ENCODE results near the gene CEACAM5.

Gene CEACAM5

DNA sequence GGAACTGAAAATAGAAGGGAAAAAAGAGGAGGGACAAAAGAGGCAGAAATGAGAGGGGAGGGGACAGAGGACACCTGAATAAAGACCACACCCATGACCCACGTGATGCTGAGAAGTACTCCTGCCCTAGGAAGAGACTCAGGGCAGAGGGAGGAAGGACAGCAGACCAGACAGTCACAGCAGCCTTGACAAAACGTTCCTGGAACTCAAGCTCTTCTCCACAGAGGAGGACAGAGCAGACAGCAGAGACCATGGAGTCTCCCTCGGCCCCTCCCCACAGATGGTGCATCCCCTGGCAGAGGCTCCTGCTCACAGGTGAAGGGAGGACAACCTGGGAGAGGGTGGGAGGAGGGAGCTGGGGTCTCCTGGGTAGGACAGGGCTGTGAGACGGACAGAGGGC lies at the start of gene CEACAM5:
Gene CEACAM5 (plus strand): TSS at position 146 of the 400 bp plus-strand sequence. CDS start 106 bp downstream, at position 252.
- DNase-seq (ENCODE audit: low read depth in 3 of 3) = no peak

DNA sequence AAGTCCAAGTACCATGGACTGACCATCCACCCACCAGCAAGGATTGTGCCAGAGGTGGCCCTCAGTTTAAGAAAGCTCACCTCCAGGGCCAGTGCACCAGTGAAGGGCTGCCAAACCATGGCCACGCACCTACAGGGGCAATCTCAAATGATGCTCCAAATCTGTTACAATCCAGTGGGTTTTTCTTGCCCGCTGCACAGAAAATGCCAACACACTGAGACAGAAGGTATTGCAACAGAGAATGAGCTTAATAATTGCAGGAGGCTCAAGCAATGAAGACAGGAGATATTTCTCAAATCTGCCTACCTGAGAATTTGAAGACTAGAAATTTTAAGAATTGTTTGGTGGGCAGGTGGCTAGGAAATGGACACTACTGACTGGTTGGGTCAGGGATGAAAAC lies 42.4 kb upstream of the CEACAM5 start:
- DNase-seq (ENCODE audit: low read depth in 3 of 3) = no peak

DNA sequence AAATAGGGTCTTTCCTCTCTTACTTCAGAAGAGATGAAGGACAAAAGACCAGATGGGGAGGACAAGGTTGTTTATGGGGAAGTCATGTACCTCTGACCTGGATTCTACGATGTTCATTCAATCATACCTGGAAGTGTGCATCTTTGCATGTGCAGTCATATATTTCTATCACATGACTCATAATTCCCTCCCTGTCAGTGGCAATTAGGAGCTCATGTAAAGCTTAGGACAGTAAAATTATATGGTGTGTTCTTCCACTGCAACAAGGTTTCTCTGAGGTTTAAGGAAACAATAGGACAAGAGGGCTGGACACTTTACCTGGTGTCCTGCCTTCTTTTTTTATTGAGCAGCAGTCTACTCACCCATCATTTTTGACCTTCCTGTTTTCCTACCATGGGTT lies 40.1 kb upstream of the CEACAM5 start:
- DNase-seq (ENCODE audit: low read depth in 3 of 3) = no peak

GRCh38 chr19:41670755-41671154 lies 37.7 kb upstream of the CEACAM5 start:
- no peak for DNase-seq (ENCODE audit: low read depth in 3 of 3)

DNA sequence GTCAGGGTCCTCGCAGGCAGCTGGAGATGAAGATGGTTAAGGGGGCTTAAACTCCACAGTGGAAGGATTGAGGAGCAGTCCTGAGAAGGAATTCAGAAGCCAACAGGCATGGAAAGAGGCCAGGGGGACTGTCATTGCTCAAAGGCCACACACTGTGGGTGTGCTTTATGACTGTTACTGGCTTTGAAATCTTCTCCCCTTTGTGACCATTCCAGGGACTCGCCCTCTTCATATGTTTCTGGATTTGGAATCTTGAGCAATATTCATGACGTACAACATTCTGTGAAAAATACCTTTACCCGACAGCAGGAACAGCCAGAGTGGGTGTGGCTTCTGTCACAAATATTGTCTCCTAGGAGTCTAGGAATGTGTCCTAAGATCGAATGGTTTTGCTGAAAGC lies 36.9 kb upstream of the CEACAM5 start:
- no peak for DNase-seq (ENCODE audit: low read depth in 3 of 3)

- no peak for DNase-seq (ENCODE audit: low read depth in 3 of 3)
These were observed 26.0 kb upstream of the CEACAM5 start for GRCh38 chr19:41682437-41682836.

DNA sequence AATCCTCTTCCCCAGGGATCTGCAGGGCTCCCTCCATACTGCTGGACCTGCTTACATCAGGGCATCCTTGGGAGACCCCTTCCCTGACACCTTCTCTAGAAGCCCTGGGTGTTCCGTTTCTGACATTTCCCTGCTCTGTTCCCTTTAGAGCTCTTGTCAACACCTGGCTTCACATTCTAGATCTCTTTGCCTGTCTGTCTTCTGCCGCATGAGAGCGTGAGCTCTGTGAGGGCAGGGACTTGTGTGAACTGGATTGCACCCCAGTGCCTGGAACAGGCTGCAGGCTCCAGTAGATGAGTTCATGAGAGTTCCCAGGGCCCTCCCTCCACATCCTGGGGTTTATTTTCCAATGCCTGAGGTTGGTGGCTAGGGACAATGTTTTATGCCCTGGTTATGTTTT lies 21.0 kb upstream of the CEACAM5 start:
- no peak for DNase-seq (ENCODE audit: low read depth in 3 of 3)

DNA sequence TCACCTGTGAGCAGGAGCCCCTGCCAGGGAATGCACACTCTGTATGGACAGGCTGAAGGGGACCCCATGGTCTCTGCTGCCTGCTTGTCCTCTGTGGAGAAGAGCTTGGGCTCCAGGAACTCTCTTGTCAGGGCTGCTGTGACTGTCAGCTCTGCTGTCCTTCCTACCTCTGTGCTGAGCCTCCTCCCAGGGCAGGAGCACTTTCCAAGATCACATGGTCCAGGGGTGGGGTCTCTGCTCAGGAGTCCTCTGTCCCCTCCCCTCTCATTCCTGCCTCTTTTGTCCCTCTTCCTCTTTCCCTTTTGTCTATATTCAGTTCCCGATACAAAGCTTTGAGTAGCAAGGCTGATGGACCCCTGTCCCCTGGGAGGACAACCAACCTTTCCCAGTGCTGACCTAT lies 20.3 kb upstream of the CEACAM5 start, which contains the start of gene CEACAM7:
Gene CEACAM7 (minus strand): TSS at position 173 of the 400 bp plus-strand sequence. CDS start 105 bp downstream, at position 68.
- no peak for DNase-seq (ENCODE audit: low read depth in 3 of 3)

DNA sequence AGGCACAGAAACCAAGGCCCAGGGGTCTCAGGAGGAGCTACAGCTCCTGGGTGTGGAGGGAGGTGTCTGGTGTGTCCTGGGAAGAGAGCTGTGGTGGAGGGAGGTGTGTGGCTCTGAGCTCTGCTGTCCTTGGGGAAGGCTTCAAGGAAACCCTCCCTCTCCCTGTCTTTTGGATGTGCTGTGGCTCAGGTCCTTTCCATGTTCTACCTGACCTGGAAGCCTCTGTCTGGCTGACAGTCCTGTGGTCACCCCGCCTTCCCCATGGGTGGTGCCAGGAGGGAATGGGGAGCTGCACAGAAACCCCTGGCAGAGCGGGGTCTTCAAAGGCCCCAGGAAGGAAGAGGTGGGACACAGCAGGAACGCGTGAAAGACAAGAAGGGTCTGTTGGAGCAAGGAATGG lies 19.7 kb upstream of the CEACAM5 start:
- DNase-seq (ENCODE audit: low read depth in 3 of 3) = no peak

- DNase-seq (ENCODE audit: low read depth in 3 of 3) = no peak
These were observed 18.2 kb upstream of the CEACAM5 start for GRCh38 chr19:41689993-41690800.

DNA sequence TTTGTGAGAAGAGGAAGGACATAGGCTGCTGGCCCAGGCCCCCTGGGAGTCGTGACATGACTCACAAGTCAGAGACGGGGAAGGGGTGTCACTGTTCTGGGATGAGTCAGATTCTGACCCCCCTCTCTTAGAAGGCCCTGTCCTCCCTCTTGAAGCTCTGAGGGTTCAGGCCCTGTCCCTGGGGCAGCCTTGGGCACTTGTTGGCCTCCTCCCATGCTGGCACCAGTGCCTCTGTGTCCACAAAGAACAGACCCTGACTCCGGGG lies 17.7 kb upstream of the CEACAM5 start:
- DNase-seq (ENCODE audit: low read depth in 3 of 3) = no peak

DNA sequence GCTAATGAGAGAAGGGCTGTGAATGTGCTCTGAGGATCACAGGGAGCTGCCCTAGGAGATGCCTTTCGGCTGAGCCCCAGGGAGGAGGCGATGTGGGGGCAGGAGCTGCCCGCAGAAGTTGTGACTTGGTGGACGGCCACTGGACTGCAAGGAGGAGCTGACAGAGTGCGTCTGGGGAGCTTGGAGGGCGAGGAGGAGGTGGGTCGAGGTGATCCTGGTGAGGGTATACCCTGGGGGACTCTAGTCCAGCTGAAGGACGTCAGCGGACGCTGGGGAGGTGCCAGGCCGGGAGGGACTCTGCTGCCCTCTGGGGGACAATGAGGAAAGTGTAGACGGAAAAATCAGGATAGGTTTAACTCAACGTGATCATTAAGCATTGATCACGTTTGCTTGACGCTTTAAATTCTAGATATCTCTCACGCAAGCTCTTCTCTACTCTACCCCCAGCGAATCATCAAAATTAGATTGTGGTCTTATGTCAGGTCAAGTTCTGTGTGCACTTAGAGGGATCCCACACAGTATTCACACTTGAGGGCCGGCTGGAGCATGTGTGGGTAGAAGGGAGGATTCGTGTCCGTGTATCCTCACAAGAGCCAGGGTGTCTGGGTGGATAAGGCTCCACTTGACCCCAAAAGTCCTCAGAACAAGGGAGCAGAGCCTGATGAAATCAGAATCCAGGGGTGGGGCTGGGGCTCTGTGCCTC lies 17.0 kb upstream of the CEACAM5 start:
- DNase-seq (ENCODE audit: low read depth in 3 of 3) = no peak

GRCh38 chr19:41694196-41694595 lies 14.2 kb upstream of the CEACAM5 start:
- DNase-seq (ENCODE audit: low read depth in 3 of 3) = no peak

GRCh38 chr19:41694831-41695635 lies 13.4 kb upstream of the CEACAM5 start:
- DNase-seq (ENCODE audit: low read depth in 3 of 3) = no peak

- no peak for DNase-seq (ENCODE audit: low read depth in 3 of 3)
These were observed 12.7 kb upstream of the CEACAM5 start for GRCh38 chr19:41695745-41696144.

- DNase-seq (ENCODE audit: low read depth in 3 of 3) = no peak
These were observed 11.8 kb upstream of the CEACAM5 start for GRCh38 chr19:41696402-41697197.

GRCh38 chr19:41697198-41697855 lies 11.1 kb upstream of the CEACAM5 start:
- no peak for DNase-seq (ENCODE audit: low read depth in 3 of 3)

GRCh38 chr19:41698746-41699230 lies 9.6 kb upstream of the CEACAM5 start:
- DNase-seq (ENCODE audit: low read depth in 3 of 3) = no peak

GRCh38 chr19:41699231-41699967 lies 9.0 kb upstream of the CEACAM5 start:
- DNase-seq (ENCODE audit: low read depth in 3 of 3) = no peak

GRCh38 chr19:41699968-41700323 lies 8.5 kb upstream of the CEACAM5 start:
- no peak for DNase-seq (ENCODE audit: low read depth in 3 of 3)

All from stimulated activated CD4-positive, alpha-beta T cell treated with anti-CD3 and anti-CD28 coated beads, TNF-alpha, amount 100 ng/mL, for 4 hours (primary cell).